HG03469 (cell line): ENCODE measurements around the gene FOCAD.

Experiments
- ATAC-seq: cut with Tn5 transposase; IDR thresholded peaks from one replicate; pipeline ENCODE4 v1.9.1; 2021; ENCODE audit warnings: mild to moderate bottlenecking, moderate library complexity, moderate number of reproducible peaks; ENCODE audit not compliant: unreplicated experiment

FOCAD gene

DNA sequence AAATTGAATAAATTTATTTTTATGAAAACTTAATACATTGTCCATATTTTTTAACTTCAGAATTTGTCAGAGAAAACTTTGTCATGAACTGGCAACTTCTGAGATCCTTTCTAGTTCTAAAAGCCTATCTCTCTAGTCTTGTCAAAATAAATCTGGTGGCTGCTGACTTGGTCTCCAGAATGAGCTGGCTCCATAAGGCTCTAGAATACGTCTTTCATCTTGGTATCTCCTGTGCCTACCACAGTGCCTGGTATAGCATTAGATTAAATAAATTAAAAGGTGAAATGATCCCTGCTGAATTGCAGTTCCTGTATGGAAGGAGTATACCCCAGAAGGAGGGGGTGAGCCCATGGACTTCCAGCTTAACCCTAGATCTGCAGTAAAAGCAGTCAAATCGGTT, 2.6 kb upstream of the FOCAD start:
- no peak for ATAC-seq

DNA sequence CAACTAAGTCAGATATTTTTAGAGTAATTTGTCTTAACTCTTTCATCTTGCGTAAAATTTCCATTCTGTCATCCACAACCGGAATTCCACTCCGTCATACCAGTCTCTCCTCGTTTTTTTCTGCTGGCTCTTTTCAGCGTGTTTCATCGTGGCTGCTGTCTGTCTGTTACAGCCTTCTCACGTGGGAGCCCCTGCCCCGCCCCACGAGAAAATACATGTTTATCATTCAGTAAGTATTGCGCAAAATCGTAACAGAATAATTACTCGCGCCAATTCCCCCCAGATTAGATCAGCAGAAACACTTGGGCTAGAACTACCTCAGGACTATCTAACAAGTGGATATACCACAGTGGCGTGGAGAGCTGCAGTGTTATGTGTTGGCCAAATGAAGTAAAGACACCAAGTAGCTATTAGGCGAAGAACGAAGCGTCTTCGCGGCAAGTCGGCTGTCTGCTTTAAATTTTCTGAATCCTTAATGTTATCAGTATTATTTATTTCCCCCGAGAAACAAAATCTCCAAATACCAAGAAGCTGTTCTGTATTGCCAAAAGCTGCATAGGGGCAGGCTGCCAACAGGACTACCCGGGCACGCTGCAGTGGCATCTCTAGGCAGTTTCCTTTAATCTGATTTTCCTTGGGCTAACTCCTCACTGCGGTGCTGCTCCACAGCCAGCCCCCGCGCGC, 566 bp upstream of the FOCAD start:
- ATAC-seq: no peak

- ATAC-seq: no peak
These were observed 1.0 kb downstream of the FOCAD start for GRCh38 chr9:20684875-20685696.

DNA sequence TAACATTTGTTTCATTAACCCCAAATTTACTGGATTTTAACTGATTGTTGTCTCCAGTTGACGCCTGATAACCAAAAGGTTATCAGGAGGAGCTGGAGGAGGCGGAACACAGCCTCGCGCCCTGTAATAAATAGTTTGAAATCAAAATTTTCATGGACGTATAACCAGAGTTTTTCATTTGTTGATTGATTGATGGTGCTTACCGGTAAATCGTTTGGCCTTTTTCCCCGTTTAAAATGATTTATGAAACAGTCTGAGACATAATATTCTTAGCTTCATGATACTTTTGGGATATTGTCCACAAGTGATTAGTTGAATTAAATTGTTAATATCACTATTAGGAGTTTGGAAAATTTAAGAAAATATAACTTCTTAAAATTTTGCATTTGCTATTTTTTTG, 1.7 kb downstream of the FOCAD start:
- ATAC-seq: no peak

DNA sequence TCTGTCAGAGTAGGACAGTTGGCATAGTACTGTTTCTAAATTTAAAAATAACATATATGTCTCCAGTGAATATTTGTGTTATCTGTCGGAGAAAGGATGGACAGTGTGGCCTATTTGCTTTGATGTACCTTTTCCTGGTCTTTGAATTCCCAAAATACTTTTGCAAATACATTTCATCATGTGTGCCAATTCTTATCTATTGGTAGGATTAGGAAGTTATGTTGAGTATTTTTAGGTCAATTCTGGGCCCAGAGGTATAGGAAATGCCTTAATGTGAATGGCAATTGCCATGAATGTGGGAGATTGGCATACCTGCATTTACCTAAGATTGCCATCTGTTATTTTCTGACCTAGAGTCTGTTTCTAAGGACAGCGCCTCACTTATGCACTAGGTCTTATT, 5.8 kb downstream of the FOCAD start:
- no peak for ATAC-seq

GRCh38 chr9:20692554-20692953, 8.5 kb downstream of the FOCAD start:
- ATAC-seq: no peak

DNA sequence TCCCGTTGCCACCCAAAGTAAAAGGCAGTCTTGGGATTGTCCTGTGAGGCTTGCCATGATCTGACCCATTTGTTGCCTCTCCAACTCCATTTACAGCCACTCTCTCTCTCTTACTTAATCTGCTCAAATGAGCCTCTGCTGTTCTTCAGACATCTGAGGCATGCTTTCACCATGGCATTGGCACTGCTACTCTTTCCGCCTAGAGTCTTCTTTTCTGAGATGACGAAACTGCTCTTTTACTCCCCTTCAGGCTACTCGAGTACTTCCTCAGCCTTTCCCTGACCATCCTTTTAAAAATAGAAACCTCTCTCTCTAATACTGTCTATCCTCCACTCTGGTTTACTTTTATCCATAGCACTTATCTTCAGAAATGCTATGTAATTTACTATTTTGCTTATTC, 9.0 kb downstream of the FOCAD start:
- no peak for ATAC-seq

- no peak for ATAC-seq
These were observed 10.2 kb downstream of the FOCAD start for GRCh38 chr9:20694248-20694647.

GRCh38 chr9:20697021-20697719, 13.1 kb downstream of the FOCAD start:
- no peak for ATAC-seq

- ATAC-seq: no peak
These were observed 14.7 kb downstream of the FOCAD start for GRCh38 chr9:20698782-20699181.

GRCh38 chr9:20701060-20701459, 17.0 kb downstream of the FOCAD start:
- ATAC-seq: no peak

DNA sequence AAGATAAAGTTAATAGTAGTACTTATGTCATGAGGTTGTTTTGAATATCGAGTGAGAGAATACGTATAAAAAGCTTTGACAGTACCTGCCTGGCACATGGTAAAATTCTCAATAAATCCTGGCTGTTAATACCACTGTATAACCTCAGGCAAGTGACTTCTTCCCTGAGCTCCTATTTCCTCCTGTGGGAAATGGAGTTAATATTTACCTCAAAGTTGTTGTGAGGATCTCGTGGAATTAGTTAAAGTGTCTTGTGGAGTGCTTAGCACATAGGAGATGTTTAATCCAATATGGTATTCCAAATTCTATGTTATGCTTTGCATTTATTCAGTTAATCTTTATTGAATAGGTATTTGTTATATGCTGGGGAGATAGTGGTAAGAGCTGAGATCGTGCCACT, 18.5 kb downstream of the FOCAD start:
- ATAC-seq: no peak

DNA sequence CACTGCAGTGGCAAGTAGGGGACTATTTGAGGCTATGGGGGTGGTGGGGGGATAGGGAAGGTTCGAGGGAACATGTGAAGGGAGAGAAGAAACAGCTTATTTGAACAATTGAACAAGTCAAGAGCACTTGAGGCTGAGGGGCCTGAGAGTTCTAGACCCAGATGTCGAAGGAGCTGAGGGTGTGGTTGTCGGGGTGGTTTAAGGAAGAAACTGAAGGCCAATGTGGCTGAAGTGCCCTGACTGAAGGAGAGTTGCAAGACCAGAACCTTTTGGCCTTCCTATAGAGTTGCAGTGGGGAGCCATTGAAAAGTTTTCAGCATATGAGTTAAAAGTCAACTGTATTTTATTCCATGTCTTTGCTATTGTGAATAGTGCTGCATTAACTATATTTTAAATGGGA, 19.1 kb downstream of the FOCAD start:
- ATAC-seq: no peak

- no peak for ATAC-seq
These were observed 23.6 kb downstream of the FOCAD start for GRCh38 chr9:20707708-20708107.

- no peak for ATAC-seq
These were observed 29.1 kb downstream of the FOCAD start for GRCh38 chr9:20713172-20713571.

DNA sequence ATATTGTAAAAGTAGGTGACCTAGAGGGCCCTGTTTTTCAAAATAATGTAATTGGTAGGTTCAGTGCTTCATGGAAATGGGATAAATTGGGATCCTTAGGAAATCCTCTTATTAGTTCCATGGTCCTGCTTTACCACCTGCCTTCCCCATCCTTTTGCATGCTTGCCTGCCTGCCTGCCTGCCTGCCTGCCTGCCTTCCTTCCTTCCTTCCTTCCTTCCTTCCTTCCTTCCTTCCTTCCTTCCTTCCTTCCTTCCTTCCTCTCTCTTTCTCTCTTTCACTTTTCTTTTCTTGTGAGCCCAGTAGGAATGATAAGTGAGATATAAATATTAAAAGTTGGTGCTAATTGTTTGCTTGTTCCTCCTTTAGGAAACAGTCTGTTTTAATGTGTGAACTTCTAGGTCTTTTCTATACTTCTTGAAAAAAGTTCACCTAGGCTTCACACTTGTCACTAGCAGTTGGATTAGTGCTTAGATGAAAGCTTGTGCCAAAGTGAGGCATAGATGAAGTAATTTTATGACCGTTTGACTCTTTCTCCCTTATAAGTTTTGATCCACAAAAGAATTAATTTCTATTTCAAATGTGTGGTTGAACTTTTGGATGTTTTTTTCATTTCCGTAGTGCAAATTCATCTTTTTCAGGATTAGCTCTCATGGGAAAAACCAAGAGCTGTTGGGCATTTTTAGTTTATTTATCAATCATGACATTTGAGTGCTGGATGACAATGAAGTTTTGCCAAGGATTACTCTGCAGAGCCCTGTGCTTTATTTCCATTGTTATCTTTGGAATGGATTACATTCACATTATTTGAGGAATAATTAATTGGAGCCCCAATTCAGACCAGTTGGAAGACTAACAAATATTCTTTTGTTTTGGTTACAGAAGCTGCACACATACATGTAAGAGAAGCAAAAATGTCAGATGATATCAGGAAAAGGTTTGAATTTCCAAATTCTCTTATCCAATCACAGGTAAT, 30.7 kb downstream of the FOCAD start:
- ATAC-seq: no peak

DNA sequence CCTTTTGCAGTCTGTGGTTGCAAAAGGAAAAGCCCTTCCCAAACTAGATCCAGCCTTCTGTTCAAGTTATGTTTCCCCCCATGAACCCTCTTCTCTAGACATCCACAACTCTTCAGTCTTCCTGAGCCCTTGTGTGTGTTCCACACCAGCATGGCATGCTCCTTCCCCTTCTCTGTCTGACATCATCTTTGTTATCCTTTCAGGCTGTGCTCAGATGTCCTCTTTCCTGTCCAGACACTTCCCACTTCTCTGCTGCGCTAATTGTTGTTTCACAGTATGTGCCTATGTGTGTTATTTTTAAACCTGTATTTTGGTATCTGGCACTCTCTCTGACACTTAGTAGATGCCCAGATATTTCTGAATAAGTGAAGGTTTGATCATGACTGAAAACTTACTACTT, 38.2 kb downstream of the FOCAD start:
- no peak for ATAC-seq

- no peak for ATAC-seq
These were observed 41.6 kb downstream of the FOCAD start for GRCh38 chr9:20725675-20726074.

DNA sequence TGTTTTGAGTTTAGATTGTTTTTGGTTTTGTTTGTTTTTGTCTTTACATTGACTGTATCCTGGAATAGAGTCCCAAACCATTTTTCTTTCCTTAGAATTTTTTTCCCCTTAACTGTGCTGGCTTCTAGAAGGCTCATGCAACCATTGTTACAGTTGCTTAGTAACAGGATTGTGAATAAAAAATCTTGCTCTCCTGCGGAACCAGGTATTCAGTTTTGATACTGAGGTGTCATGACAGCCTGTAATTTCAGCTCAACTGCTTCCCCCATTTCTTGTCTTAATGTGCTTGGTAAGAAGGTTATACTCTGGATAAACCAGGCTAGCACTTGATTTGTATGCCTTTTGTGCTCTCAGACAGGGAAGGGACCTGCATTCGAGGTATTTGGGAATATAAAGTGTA, 42.1 kb downstream of the FOCAD start:
- ATAC-seq: no peak

DNA sequence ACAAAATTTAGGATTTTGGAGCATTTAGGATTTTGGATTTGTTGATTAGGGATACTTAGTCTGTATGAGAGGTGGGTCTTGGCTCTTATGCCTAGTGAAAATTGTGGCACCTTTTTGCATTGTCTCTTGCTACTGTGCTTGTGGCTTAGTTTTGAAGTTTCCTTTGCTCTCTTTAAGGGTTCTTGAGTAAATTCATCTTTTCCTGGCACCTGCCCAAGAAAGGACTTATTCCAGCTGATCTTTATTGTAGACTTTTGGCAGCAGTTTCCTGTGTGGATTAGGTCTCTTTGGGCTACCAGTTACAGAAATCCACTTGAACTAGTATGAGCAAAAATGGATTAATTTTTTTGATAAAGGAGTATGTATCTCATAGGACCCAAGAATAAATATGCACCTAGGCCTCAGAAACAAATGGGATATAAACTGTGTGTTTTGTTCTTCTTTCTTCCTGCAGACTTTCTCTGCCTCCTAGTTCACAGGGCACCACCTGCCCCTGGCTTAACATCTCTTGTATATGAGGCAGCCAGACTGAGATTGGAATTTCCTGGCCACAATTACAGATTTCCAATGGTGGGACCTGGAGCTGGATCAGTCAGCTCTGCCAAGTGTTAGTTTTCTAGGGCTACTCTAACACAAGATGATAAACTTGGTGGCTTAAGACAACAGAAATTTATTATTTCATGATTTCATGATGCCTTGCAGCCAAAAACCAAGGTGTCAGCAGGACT, 44.6 kb downstream of the FOCAD start:
- ATAC-seq: no peak
